ENCODE results near the gene FOXS1. TPM values are rescaled to one million over a fixed set of nuclear protein-coding genes. Genes with fewer than 3 reads are reported as not detected.

FOXS1 gene
- total RNA-seq, 3 donors from 2014 or later = 0.60 TPM; not detected in 2

GRCh38 chr20:31801508-31801907 is 43.9 kb downstream of the FOXS1 start:
- no peak for TF ChIP-seq CTCF (IDR thresholded peaks at IDR 0.05)
- no peaks in the 10 kb centered on the region for H3K4me1 ChIP-seq (ENCODE audit: low read depth)
- DNase-seq = no peak

GRCh38 chr20:31797364-31797763 is 48.0 kb downstream of the FOXS1 start:
- no peaks in the 10 kb centered on the region for H3K4me1 ChIP-seq (ENCODE audit: low read depth)
- DNase-seq = no peak
- no peaks in the 10 kb centered on the region for H3K36me3 ChIP-seq (ENCODE audit: low read depth)
- no peak for TF ChIP-seq CTCF (IDR thresholded peaks at IDR 0.05)
- H3K9me3 ChIP-seq = no peaks in the 10 kb centered on the region
- intact Hi-C loops (cut with DNase I, micrococcal nuclease) = no loop called here
- no peak for ATAC-seq
- H3K4me3 ChIP-seq = no peak overlapping the region

More at GRCh38 chr20:31801508-31801907, 43.9 kb downstream of the FOXS1 start:
- H3K4me3 ChIP-seq = no peak overlapping the region
- H3K36me3 ChIP-seq (ENCODE audit: low read depth) = no peaks in the 10 kb centered on the region
- H3K9me3 ChIP-seq = no peaks in the 10 kb centered on the region
- intact Hi-C loops (cut with DNase I, micrococcal nuclease) = no loop called here
- no peak for ATAC-seq

Other genes with a start within 250 kb of the FOXS1 start
- gene ID1, start 240.3 kb downstream of the FOXS1 start, total RNA-seq = 100 to 1,000 TPM; 172 to 414 (median 201) TPM
- under 1 TPM; 0.63 to 0.90 (median 0.76) TPM for gene COX4I2, start 207.7 kb downstream of the FOXS1 start, total RNA-seq
- gene BCL2L1, start 122.7 kb downstream of the FOXS1 start, total RNA-seq = 10 to 100 TPM; 76.2 to 90.3 (median 78.1) TPM
- gene TPX2, start 106.3 kb downstream of the FOXS1 start, total RNA-seq = 10 to 100 TPM in 1 of 3 donors, 1 to 10 TPM in 2; 3.0 to 26.6 (median 8.8) TPM
- gene MYLK2, start 26.2 kb downstream of the FOXS1 start, total RNA-seq = under 1 TPM in 2 of 3 donors, not detected in 1; 0.09 to 0.31 TPM
- gene DUSP15, start 24.9 kb upstream of the FOXS1 start, total RNA-seq = 1 to 10 TPM in 1 of 3 donors, under 1 TPM in 1, not detected in 1; 0.58 to 1.7 TPM
- gene TTLL9, start 25.0 kb upstream of the FOXS1 start, total RNA-seq = under 1 TPM in 1 of 3 donors, not detected in 2; 0.25 TPM
- 10 to 100 TPM in 1 of 3 donors, 1 to 10 TPM in 2; 9.2 to 10.0 (median 9.9) TPM for gene PDRG1, start 106.4 kb upstream of the FOXS1 start, total RNA-seq
- gene XKR7, start 122.5 kb upstream of the FOXS1 start, total RNA-seq = under 1 TPM; 0.09 to 0.13 (median 0.10) TPM
- 1 to 10 TPM; 1.2 to 3.7 (median 1.8) TPM for gene CCM2L, start 164.8 kb upstream of the FOXS1 start, total RNA-seq
- 10 to 100 TPM in 2 of 3 donors, 1 to 10 TPM in 1; 6.2 to 17.3 (median 13.4) TPM for gene HCK, start 206.6 kb upstream of the FOXS1 start, total RNA-seq

Data from mucosa of descending colon (tissue), 3 donors.